Smooth muscle cell (in vitro differentiated cells): ENCODE data around the gene SPINK1. TPM values are rescaled to one million over a fixed set of nuclear protein-coding genes. Genes with fewer than 3 reads are reported as not detected.

Experiments used
- DNase-seq: peaks from one replicate; lab custom pipeline; 2025; ENCODE audit not compliant: unreplicated experiment; lab: John Stamatoyannopoulos, UW
- H2AFZ ChIP-seq: fragments of 200-600 bp; sonication (generic); 2 replicates; pipeline ENCODE4 v1.6.0; 2016; ENCODE audit warnings: antibody characterized with exemption, low read depth, mild to moderate bottlenecking
- H3F3A ChIP-seq: fragments of 200-600 bp; sonication (generic); 2 replicates; pipeline ENCODE4 v1.6.0; 2017; ENCODE audit warnings: antibody characterized with exemption, low read depth
- H3K27ac ChIP-seq: fragments of 200-600 bp; sonication (generic); 2 replicates; pipeline ENCODE4 v1.5.1; 2016; ENCODE audit warnings: low read depth, mild to moderate bottlenecking
- H3K27me3 ChIP-seq: fragments of 200-600 bp; sonication (generic); 2 replicates; pipeline ENCODE4 v1.6.1; 2016; ENCODE audit warnings: low read depth, mild to moderate bottlenecking
- H3K36me3 ChIP-seq: fragments of 200-600 bp; sonication (generic); 2 replicates; pipeline ENCODE4 v1.5.1; 2016; ENCODE audit warnings: low read depth
- H3K4me1 ChIP-seq: fragments of 200-600 bp; sonication (generic); 2 replicates; pipeline ENCODE4 v1.5.1; 2016; ENCODE audit warnings: low read depth
- H3K4me2 ChIP-seq: fragments of 200-600 bp; sonication (generic); 2 replicates; pipeline ENCODE4 v1.6.0; 2016; ENCODE audit warnings: mild to moderate bottlenecking
- H3K4me3 ChIP-seq: fragments of 200-600 bp; sonication (generic); 2 replicates; pipeline ENCODE4 v1.5.1; 2016; ENCODE audit warnings: mild to moderate bottlenecking
- H3K79me2 ChIP-seq: fragments of 200-600 bp; sonication (generic); 2 replicates; pipeline ENCODE4 v1.6.0; 2016; ENCODE audit warnings: low read depth, mild to moderate bottlenecking
- H3K9ac ChIP-seq: fragments of 200-600 bp; sonication (generic); 2 replicates; pipeline ENCODE4 v1.6.0; 2016; ENCODE audit warnings: low read depth
- H3K9me3 ChIP-seq: fragments of 200-600 bp; sonication (generic); replicated peaks from 2 replicates; pipeline ENCODE4 v1.5.1; 2016; ENCODE audit warnings: low read depth
- H4K20me1 ChIP-seq: fragments of 200-600 bp; sonication (generic); 2 replicates; pipeline ENCODE4 v1.6.0; 2016; ENCODE audit warnings: low read depth
- CTCF ChIP-seq: fragments of 200-600 bp; sonication (generic); IDR thresholded peaks from 2 replicates; pipeline ENCODE4 v1.5.1; 2017; ENCODE audit warnings: borderline replicate concordance, mild to moderate bottlenecking, antibody characterized with exemption; ENCODE audit not compliant: insufficient read depth, poor library complexity, severe bottlenecking
- WGBS: methylation state at CpG from one replicate; pipeline ENCODE4 v1.1.7; 2016; ENCODE audit warnings: low lambda C conversion rate; 5-methylcytosine and 5-hydroxymethylcytosine counted together
- polyA plus RNA-seq: library from polyadenylated mRNA; unstranded; fragments of >200 nt; fragmentation: Nextera tagmentation; extraction: Ambion mirVana; gene quantifications from 2 replicates; pipeline ENCODE4 v1.2.1, GENCODE V29; 2016
- total RNA-seq: library from RNA; depleted of rRNA; stranded (reverse); fragments of >200 nt; gene quantifications from 2 replicates; pipeline ENCODE4 v1.2.3, GENCODE V29; 2014

The SPINK1 gene
- total and polyA plus RNA-seq, 2 experiments from 2014 or later: 0.69 TPM; not detected in 1

GRCh38 chr5:147856801-147857200 lies 25.3 kb upstream of the SPINK1 start:
- Histone ChIP-seq H3K4me3 (no peak overlapping the region), H3K9ac (no peak overlapping the region), H3F3A (no peaks in the 10 kb centered on the region), H3K4me2 (no peak overlapping the region), H3K79me2 (no peaks in the 10 kb centered on the region), H3K9me3 (no peaks in the 10 kb centered on the region), H3K27me3 (peaks cover 48% of the 10 kb centered on the region), H3K36me3 (no peaks in the 10 kb centered on the region), H2AFZ (no peak overlapping the region), H3K4me1 (no peaks in the 10 kb centered on the region), H3K27ac (no peak overlapping the region), H4K20me1 (no peaks in the 10 kb centered on the region)
- no peak for DNase-seq
- TF ChIP-seq CTCF: no peak

- Histone ChIP-seq H3K4me1 (no peaks in the 10 kb centered on the region), H3K9me3 (no peaks in the 10 kb centered on the region), H2AFZ (no peak overlapping the region), H3K79me2 (no peaks in the 10 kb centered on the region), H3K27ac (no peak overlapping the region), H3K4me2 (no peak overlapping the region), H3K27me3 (peaks cover 51% of the 10 kb centered on the region), H3F3A (no peaks in the 10 kb centered on the region), H3K36me3 (no peaks in the 10 kb centered on the region), H3K9ac (no peak overlapping the region), H4K20me1 (no peaks in the 10 kb centered on the region), H3K4me3 (no peak overlapping the region)
- 47% methylated on average over 4 of the region's 4 CpGs for WGBS
- no peak for DNase-seq
- no peak for TF ChIP-seq CTCF
Measured at GRCh38 chr5:147855774-147856069, 24.3 kb upstream of the SPINK1 start.

- no peak overlapping the region for H3K27ac ChIP-seq
- no peak overlapping the region for H3K4me2 ChIP-seq
- H2AFZ ChIP-seq: no peak overlapping the region
- WGBS: 75% methylated on average over 11 of the region's 11 CpGs
- H3K4me1 ChIP-seq: no peaks in the 10 kb centered on the region
- H3F3A ChIP-seq: no peaks in the 10 kb centered on the region
- no peaks in the 10 kb centered on the region for H3K79me2 ChIP-seq
- no peak for TF ChIP-seq CTCF
- no peak for DNase-seq
- H3K36me3 ChIP-seq: no peaks in the 10 kb centered on the region
- no peaks in the 10 kb centered on the region for H4K20me1 ChIP-seq
- no peaks in the 10 kb centered on the region for H3K9me3 ChIP-seq
- no peak overlapping the region for H3K4me3 ChIP-seq
- peaks cover 51% of the 10 kb centered on the region for H3K27me3 ChIP-seq
- no peak overlapping the region for H3K9ac ChIP-seq
Measured at GRCh38 chr5:147854894-147855773, 23.7 kb upstream of the SPINK1 start.

GRCh38 chr5:147854331-147854730 lies 22.9 kb upstream of the SPINK1 start:
- WGBS: 77% methylated on average over 3 of the region's 3 CpGs
- no peak overlapping the region for H3K27ac ChIP-seq
- no peak for DNase-seq
- no peaks in the 10 kb centered on the region for H3F3A ChIP-seq
- H3K79me2 ChIP-seq: no peaks in the 10 kb centered on the region
- TF ChIP-seq CTCF: no peak
- no peaks in the 10 kb centered on the region for H3K4me1 ChIP-seq
- no peak overlapping the region for H3K4me3 ChIP-seq
- H3K27me3 ChIP-seq: peaks cover 49% of the 10 kb centered on the region
- no peaks in the 10 kb centered on the region for H3K36me3 ChIP-seq
- H3K9me3 ChIP-seq: no peaks in the 10 kb centered on the region
- no peak overlapping the region for H2AFZ ChIP-seq
- H4K20me1 ChIP-seq: no peaks in the 10 kb centered on the region
- H3K9ac ChIP-seq: no peak overlapping the region
- no peak overlapping the region for H3K4me2 ChIP-seq
